Duodenal mucosa (tissue), 2 donors: ENCODE data around the gene EIF3J.

Source experiments
- H3K27ac ChIP-seq: one replicate; pipeline ENCODE4 v1.7.0; 2013; ENCODE audit warnings: low read depth, low read length
- H3K27me3 ChIP-seq, 2 donors: one replicate each; pipeline ENCODE4 v1.7.0; 2013; ENCODE audit warnings: low read length in 2 of 2, control low read depth in 1 of 2; ENCODE audit not compliant: insufficient read depth in 2 of 2, control insufficient read depth in 1 of 2
- H3K36me3 ChIP-seq, 2 donors: one replicate each; pipeline ENCODE4 v1.7.0; 2013; ENCODE audit warnings: low read length in 2 of 2, control low read depth in 1 of 2; ENCODE audit not compliant: insufficient read depth in 2 of 2, control insufficient read depth in 1 of 2
- H3K4me1 ChIP-seq, 2 donors: one replicate each; pipeline ENCODE4 v1.7.0; 2013; ENCODE audit warnings: low read length in 2 of 2, control low read depth in 1 of 2; ENCODE audit not compliant: insufficient read depth in 2 of 2, control insufficient read depth in 1 of 2
- H3K4me3 ChIP-seq, 2 donors: one replicate each; pipeline ENCODE4 v1.7.0; 2013; ENCODE audit warnings: low read length in 2 of 2, low read depth in 1 of 2
- H3K9ac ChIP-seq, 2 donors: one replicate each; pipeline ENCODE4 v1.7.0; 2013; ENCODE audit warnings: low read length in 2 of 2, low read depth in 1 of 2
- H3K9me3 ChIP-seq, 2 donors: one replicate each; pipeline ENCODE4 v1.7.0; 2013; ENCODE audit warnings: low read length in 2 of 2, control low read depth in 1 of 2; ENCODE audit not compliant: control insufficient read depth in 1 of 2

Gene EIF3J

DNA sequence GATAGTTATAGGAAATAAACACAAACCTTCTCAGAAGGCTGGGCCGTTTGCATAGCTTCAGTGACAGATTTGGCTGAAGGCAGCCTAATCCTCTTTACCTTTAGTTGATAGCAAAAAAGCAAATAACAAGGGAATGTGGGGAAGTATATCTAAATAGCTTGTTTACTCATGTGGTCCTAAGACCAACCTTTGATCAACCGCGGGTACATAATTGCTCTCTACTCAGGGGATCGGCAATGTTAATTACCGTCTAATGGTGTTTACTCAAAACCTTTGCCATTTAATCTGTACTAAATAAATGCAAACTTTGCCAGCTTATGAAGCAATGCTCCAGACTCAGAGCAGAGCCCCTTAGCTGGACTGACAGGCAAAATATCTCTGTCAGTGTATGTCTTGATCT, 51.6 kb downstream of the EIF3J start:
- Histone ChIP-seq H3K27ac (no peak overlapping the region), H3K4me1 (no peaks in the 10 kb centered on the region), H3K4me3 (no peak overlapping the region), H3K36me3 (peaks cover 52 to 93% of the 10 kb centered on the region in 2 donors), H3K9me3 (peaks cover 0 to 6% of the 10 kb centered on the region in 2 donors), H3K27me3 (no peaks in the 10 kb centered on the region), H3K9ac (no peak overlapping the region)

GRCh38 chr15:44591326-44591725, 54.4 kb downstream of the EIF3J start:
- no peaks in the 10 kb centered on the region for H3K4me1 ChIP-seq
- peaks cover 0 to 6% of the 10 kb centered on the region in 2 donors for H3K9me3 ChIP-seq
- H3K9ac ChIP-seq = no peak overlapping the region
- H3K36me3 ChIP-seq = peaks cover 59 to 92% of the 10 kb centered on the region in 2 donors
- H3K4me3 ChIP-seq = no peak overlapping the region
- no peaks in the 10 kb centered on the region for H3K27me3 ChIP-seq
- H3K27ac ChIP-seq = no peak overlapping the region

DNA sequence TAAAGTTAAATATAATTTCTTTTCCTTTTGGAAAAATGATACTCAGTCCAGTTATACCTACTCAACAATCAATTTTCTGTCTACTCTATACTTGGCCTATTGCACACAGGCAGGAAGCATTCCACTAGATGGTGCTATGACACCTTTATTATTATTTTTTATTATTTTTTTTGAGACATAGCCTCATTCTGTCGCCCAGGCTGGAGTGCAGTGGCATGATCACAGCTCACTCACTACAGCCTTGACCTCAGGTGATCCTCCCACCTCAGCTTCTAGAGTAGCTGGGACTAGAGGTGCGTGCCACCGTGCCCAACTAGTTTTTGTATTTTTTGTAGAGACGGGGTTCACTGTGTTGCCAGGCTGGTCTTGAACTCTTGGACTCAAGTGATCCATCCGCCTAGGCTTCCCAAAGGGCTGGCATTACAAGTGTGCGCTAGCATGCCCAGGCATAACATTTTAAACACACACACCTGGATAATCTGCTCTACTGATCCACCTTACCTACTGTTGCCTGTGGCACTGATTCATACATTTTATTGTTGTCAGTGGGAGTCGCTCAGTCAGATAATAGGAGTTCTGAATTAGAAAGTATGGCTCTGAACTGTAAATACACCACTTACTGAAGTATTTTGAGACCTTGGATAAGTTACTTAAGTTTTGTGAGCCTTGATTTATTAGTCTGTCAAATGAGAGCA, 56.2 kb downstream of the EIF3J start:
- Histone ChIP-seq H3K27me3 (no peaks in the 10 kb centered on the region), H3K4me1 (no peaks in the 10 kb centered on the region), H3K27ac (no peak overlapping the region), H3K36me3 (peaks cover 54 to 90% of the 10 kb centered on the region in 2 donors), H3K4me3 (no peak overlapping the region), H3K9me3 (peaks cover 0 to 6% of the 10 kb centered on the region in 2 donors), H3K9ac (no peak overlapping the region)

DNA sequence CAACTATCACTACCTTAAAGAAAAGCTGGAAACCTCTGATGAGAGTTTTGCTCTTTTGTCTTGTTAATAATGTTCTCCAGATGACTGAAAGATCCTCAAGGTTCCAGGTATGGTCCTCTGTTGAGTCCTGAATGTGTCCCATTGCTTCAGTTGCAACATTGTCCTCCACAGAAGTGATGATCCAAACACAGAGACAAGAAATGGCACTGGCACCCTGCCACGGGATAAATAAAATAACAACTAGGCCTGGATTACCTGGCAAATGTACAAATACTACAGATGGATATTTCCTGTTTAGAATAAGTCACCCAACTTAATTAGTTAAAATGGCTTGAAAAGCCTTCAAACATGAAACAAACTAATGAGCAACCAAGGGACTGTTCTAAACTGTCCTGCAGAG, 58.3 kb downstream of the EIF3J start:
- Histone ChIP-seq H3K27me3 (no peaks in the 10 kb centered on the region), H3K9me3 (no peaks in the 10 kb centered on the region), H3K36me3 (peaks cover 44 to 83% of the 10 kb centered on the region in 2 donors), H3K9ac (no peak overlapping the region), H3K4me3 (no peak overlapping the region), H3K27ac (no peak overlapping the region), H3K4me1 (no peaks in the 10 kb centered on the region)

GRCh38 chr15:44595656-44596510, 58.9 kb downstream of the EIF3J start:
- no peaks in the 10 kb centered on the region for H3K27me3 ChIP-seq
- H3K36me3 ChIP-seq = peaks cover 38 to 82% of the 10 kb centered on the region in 2 donors
- no peak overlapping the region for H3K27ac ChIP-seq
- no peak overlapping the region for H3K4me3 ChIP-seq
- H3K9me3 ChIP-seq = no peaks in the 10 kb centered on the region
- no peaks in the 10 kb centered on the region for H3K4me1 ChIP-seq
- H3K9ac ChIP-seq = no peak overlapping the region

DNA sequence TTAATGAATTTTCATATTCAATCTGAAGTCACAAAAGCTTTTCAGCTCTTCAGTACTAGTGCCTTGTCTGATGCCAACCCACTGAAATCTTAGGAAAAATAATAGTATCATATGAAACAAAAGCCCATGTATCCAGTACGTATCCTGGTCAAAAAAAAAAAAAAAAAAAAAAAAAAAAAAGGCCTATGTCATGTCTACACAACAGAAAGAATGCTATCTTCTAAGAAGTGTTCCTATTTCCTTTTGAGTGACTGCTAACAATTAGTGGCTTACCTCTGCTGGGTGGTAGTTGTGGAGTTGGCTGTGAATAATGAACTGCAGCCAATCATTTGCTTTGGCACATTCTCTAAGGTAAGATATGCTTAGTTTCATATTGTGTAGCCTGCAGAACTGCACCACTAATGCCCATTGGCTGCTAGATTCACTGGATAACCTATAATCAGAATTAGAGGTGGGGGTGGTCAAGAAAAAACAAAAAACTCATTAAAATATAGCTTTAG, 59.6 kb downstream of the EIF3J start:
- Histone ChIP-seq H3K27ac (no peak overlapping the region), H3K9ac (no peak overlapping the region), H3K4me3 (no peak overlapping the region), H3K9me3 (no peaks in the 10 kb centered on the region), H3K36me3 (peaks cover 33 to 75% of the 10 kb centered on the region in 2 donors), H3K27me3 (no peaks in the 10 kb centered on the region), H3K4me1 (no peaks in the 10 kb centered on the region)

DNA sequence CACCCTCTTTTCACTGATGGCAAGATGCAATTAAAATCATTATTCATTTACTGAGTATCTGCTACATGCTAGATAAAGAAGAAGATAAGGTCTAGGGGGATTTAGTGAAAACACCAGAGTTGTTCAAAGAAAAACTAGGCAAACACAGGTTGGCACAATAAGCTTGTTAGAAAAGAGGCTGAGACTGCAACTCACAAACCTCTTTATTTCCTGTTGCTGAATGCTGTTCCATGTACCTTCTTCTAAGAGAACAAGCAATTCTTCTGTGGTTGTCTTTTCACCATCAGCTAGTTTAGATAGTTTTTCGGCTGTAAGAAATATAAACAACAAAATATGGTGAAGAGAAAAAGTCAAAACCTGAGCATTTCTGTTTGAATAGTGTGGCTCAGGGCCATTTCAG, 61.1 kb downstream of the EIF3J start:
- Histone ChIP-seq H3K27me3 (no peaks in the 10 kb centered on the region), H3K27ac (no peak overlapping the region), H3K9me3 (no peaks in the 10 kb centered on the region), H3K4me3 (no peak overlapping the region), H3K9ac (no peak overlapping the region), H3K4me1 (no peaks in the 10 kb centered on the region), H3K36me3 (peaks cover 28 to 63% of the 10 kb centered on the region in 2 donors)

- H3K4me1 ChIP-seq = no peaks in the 10 kb centered on the region
- no peak overlapping the region for H3K4me3 ChIP-seq
- no peaks in the 10 kb centered on the region for H3K9me3 ChIP-seq
- peaks cover 27 to 64% of the 10 kb centered on the region in 2 donors for H3K36me3 ChIP-seq
- H3K27ac ChIP-seq = no peak overlapping the region
- H3K27me3 ChIP-seq = no peaks in the 10 kb centered on the region
- H3K9ac ChIP-seq = no peak overlapping the region
Measured at GRCh38 chr15:44598892-44599291, 61.9 kb downstream of the EIF3J start.

DNA sequence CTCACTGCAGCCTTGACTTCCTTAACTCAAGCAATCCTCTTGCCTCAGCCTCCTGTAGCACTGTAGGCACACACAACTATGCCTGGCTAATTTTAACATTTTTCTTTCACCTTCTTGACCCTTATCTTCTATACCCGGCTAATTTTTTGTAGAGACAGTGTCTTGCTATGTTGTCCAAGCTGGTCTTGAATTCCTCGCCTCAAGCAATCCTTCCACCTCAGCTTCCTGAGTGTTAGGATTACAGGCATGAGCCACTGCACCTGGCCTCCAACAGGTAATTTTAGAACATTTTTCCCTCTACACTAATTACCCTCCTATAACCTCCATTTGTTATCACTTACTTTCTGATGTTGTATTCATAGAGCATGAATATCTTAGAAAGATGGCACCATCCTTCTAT, 66.2 kb downstream of the EIF3J start:
- Histone ChIP-seq H3K27me3 (no peaks in the 10 kb centered on the region), H3K4me3 (no peak overlapping the region), H3K9ac (no peak overlapping the region), H3K36me3 (peaks cover 22 to 64% of the 10 kb centered on the region in 2 donors), H3K9me3 (no peaks in the 10 kb centered on the region), H3K27ac (no peak overlapping the region), H3K4me1 (no peaks in the 10 kb centered on the region)

DNA sequence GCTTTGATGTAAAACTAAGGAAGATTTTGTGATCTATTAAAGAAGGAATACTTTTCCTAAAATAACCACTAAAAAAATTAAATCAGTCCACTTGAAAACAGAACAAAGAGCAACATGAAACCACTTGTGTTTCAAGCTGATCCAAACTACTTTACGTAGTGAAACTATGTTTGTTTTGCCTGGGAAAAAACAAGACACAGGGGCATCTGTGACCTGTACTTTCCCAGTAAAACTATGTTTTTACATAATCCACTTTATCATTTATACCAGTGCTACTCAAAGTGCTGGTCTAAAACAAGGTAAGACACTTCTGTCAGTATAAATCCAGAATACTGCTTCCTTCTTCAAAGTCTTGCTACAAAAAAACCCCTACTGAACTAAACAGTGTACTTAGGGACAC, 69.8 kb downstream of the EIF3J start:
- H3K27ac ChIP-seq = no peak overlapping the region
- no peaks in the 10 kb centered on the region for H3K4me1 ChIP-seq
- H3K4me3 ChIP-seq = no peak overlapping the region
- H3K27me3 ChIP-seq = no peaks in the 10 kb centered on the region
- no peak overlapping the region for H3K9ac ChIP-seq
- H3K9me3 ChIP-seq = no peaks in the 10 kb centered on the region
- H3K36me3 ChIP-seq = peaks cover 26 to 66% of the 10 kb centered on the region in 2 donors
